Ishikawa (cell line): ENCODE measurements around the gene WWOX.

Experiments used
- FOXM1 ChIP-seq: IDR thresholded peaks from 2 replicates; pipeline ENCODE4 v1.6.1; 2012; ENCODE audit warnings: low read depth, borderline replicate concordance
- RAD21 ChIP-seq: IDR thresholded peaks from 2 replicates; pipeline ENCODE4 v1.6.1; 2012; ENCODE audit warnings: low read depth
- TAF1 ChIP-seq: IDR thresholded peaks from 2 replicates; pipeline ENCODE4 v1.6.1; 2012; ENCODE audit warnings: low read depth, mild to moderate bottlenecking
- TF ChIP-seq, protein P1 (sequence below): IDR thresholded peaks from 2 replicates; pipeline ENCODE4 v1.6.1; 2012; ENCODE audit warnings: low read depth, mild to moderate bottlenecking

DNA sequence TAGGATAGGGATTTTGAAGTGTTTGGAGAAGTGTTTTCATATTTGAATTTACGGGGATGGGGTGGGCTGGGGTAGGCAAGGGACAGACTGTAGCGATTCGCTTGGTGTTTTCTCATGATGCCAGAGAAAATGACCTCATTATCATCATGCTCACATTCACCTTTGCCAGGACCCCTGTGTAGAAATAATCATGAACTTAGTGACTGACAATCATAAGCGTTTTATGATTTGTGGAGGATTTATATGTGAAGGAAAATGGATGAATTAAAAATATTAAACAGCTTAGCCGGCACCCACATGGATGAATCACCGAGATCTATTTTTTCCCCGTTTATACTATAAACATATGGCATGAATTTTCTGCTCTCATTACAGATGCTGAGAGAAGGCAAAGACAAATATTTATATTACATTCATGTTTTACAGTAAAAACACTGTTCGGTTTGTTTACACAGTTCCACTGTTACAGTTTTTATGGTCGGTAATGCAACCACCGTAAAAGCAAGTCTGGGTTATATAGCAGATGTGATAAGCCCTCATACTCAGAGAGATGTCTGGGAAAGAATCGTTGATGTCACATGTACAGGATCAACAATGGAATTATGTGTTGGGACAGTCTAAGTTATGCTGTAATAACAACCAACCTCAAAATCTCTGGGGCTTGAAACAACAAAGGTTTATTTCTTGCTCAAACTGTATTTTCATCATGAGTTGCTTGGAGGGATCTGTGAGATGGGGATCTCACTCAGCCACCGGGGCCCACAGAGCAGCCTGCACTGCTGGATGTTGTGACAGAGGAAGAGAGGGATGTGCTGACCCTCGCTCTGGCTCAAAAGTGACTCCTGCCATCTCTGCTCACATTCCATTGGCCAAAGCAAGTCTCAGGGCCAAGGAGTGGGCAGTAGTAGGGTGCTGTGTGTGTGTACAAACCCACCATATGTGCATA, 85.1 kb downstream of the WWOX start:
- TF ChIP-seq, protein P1, sequence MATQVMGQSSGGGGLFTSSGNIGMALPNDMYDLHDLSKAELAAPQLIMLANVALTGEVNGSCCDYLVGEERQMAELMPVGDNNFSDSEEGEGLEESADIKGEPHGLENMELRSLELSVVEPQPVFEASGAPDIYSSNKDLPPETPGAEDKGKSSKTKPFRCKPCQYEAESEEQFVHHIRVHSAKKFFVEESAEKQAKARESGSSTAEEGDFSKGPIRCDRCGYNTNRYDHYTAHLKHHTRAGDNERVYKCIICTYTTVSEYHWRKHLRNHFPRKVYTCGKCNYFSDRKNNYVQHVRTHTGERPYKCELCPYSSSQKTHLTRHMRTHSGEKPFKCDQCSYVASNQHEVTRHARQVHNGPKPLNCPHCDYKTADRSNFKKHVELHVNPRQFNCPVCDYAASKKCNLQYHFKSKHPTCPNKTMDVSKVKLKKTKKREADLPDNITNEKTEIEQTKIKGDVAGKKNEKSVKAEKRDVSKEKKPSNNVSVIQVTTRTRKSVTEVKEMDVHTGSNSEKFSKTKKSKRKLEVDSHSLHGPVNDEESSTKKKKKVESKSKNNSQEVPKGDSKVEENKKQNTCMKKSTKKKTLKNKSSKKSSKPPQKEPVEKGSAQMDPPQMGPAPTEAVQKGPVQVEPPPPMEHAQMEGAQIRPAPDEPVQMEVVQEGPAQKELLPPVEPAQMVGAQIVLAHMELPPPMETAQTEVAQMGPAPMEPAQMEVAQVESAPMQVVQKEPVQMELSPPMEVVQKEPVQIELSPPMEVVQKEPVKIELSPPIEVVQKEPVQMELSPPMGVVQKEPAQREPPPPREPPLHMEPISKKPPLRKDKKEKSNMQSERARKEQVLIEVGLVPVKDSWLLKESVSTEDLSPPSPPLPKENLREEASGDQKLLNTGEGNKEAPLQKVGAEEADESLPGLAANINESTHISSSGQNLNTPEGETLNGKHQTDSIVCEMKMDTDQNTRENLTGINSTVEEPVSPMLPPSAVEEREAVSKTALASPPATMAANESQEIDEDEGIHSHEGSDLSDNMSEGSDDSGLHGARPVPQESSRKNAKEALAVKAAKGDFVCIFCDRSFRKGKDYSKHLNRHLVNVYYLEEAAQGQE = no peak
- TF ChIP-seq FOXM1 (no peak), TAF1 (no peak), RAD21 (no peak)
